DMS153 treated with DMSO at 0.1 percent for 48 hours (cell line): Measurements from ENCODE around the gene FRZB.

ENCODE experiments used
- DNase-seq: peaks from one replicate; lab custom pipeline; 2025; ENCODE audit not compliant: unreplicated experiment; lab: John Stamatoyannopoulos, UW

The FRZB gene

DNA sequence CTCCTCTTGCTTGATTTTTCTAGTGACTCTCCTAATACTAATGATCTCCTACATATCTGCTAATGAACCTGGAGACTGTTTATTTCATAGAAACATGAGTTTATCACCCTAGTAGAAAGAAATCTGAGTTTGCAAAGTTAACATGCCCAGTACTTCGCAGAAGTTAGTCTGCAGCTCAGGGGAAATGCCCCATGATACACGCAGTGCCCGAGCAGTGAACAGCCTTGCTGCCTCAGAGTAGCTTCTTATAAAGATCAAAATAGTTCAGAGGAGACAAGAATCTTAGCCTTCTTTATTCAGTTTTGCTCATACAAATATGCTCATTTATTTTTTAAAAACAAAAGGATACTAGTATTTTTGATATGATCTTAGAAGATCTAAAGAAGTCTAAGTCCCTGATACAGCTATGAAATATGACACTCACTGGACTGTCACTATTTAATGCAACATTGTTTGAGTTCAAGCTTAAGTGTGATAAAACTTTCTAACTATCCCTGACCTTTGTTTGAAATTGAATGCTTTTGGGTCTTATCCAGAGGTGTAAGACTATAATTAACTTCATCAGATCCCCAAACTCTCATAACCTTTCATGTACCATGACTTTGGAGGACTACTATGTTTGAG lies 20.5 kb downstream of the FRZB start:
- no peak for DNase-seq

GRCh38 chr2:182836451-182836850 lies 30.0 kb downstream of the FRZB start:
- DNase-seq: no peak

GRCh38 chr2:182834293-182834692 lies 32.1 kb downstream of the FRZB start:
- no peak for DNase-seq

DNA sequence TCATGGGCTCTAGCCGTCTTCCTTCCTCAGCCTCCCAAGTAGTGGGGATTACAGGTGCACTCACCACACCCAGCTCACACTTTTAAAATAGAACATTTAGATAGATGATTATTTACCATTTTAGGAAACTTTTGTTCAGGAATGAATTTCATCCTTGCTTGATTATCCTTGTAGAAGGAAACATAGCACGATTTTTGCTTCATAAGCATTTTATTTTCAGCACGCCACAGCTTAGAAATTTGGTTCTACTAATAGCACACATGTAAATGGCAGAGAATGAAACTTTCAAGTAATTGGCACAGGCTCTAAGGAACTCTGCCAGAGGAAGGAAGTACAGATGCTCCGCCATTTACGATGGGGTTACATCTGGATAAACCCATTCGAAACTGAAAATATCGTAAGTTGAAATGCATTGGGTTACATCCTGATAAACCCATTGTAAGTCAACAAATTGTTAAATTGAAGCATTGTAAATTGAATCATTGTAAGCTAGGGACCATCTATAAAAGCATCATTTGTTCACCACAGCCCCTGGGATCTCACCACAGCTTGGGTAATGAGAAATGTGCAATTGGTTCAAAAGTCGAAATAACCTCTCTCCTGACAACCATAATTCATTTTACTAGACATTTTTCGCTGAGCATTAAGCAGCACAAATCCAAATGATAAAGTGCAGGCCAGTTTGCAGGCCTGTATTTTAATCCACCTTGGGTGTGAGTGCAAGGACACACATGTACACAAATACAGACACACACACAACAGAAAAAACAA lies 33.2 kb downstream of the FRZB start:
- no peak for DNase-seq

- no peak for DNase-seq
Measured at GRCh38 chr2:182831921-182832320, 34.5 kb downstream of the FRZB start.

DNA sequence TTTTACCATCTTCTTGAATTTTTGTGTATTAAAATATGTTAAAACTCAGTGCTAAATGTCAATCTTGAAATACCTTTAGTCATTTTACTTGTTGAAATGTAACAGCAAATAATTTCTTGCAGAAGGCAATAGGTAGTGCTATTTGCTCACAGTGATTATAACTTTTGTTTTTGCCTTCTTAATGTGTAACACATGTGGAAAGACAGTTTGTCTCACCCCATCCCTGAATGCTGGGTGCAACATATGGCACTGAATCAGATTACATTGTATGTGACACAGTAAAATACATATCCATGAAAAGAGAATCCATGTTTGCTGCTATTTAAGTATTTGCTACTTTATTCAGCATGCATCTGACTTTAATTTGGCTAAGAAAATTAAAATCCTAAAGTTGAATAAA lies 35.3 kb downstream of the FRZB start:
- DNase-seq: no peak

- no peak for DNase-seq
Measured at GRCh38 chr2:182827182-182827879, 39.1 kb downstream of the FRZB start.

DNA sequence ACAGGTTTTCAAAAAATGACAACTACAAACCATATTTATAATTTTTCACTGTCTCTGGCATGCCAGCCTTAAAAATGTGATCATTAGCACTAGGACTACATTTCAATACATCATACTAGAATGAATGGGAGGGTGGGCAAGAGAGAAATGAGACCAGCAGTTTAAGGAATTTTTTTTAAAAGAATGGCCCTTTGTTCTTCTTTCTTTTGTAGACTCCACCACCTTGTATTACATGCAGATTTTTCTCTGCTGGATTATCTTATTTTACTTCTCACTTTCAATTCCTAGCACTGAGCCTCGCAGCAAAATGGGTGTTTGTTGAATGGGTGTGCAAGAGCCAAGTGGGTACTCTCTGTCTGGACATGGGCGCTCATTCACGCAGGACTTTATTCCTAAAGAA lies 39.9 kb downstream of the FRZB start:
- no peak for DNase-seq

- no peak for DNase-seq
Measured at GRCh38 chr2:182826064-182826463, 40.4 kb downstream of the FRZB start.

- DNase-seq: peak; percentile 47
Measured at GRCh38 chr2:182824767-182825158, 41.7 kb downstream of the FRZB start.

DNA sequence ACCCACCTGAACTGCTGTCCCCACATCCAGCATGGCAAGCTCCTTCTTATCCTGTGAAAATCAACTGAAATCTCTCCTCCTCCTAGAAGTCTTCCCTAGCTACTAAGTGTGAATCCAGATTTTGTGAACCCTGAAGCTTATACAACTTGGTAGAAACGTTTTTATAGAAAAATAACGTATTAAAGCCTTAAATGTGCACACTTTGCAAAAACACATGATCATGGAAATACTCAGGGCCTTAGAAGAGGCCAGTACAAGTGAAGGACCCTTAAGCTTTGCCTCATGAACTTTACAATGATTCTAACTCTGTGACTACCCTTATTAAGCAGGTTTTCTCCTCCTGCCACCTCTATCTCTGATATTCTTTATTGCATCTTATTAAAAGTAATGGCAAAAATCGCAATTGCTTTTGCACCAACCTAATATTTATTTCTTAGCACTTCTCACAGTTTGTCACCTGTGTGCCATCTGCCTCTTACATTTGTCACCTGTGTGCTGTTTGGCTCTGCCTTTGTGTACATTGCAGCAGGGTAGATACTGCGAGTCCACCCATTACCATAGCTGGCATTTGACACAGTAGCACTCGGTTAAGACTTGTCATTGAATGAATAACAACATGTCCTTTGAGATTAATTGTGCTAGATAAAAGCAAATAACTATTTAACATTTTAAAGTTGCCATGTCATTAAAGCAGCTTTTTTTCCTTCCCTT lies 42.2 kb downstream of the FRZB start:
- DNase-seq: peak; percentile 47

DNA sequence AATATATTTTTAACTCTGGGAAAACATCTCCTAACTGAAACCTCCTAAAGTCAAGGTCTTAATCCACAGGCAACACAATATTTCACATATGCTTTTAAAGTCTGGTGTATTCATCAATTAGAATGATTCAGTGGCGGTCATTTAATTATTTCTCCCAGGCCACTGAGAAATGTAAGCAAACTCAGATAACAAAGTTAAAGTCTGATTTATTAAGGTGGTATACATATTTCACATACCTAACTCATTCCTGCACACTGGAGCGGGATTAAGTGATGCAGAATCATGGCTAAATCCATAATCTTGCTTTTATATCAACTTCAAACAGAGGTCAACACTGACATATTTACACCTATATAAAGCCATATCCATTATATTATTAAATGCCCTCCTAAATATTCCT lies 43.7 kb downstream of the FRZB start:
- no peak for DNase-seq

DNA sequence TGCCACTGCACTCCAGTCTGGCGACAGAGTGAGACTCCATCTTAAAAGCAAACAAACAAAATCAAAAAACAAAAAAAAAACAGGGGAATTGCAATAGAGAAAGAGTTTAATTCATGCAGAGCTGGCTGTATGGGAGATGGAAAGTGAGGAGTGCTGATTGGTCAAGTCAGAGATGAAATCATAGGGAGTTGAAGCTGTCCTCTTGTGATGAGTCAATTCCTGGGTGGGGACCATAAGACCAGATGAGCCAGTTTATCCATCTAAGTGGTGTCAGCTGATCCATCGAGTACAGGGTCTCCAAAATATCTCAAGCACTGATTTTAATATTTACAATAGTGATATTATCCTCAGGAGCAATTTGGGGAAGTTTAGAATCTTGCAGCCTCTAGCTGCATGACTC lies 45.3 kb downstream of the FRZB start:
- no peak for DNase-seq

- no peak for DNase-seq
Measured at GRCh38 chr2:182819412-182819811, 47.0 kb downstream of the FRZB start.

DNA sequence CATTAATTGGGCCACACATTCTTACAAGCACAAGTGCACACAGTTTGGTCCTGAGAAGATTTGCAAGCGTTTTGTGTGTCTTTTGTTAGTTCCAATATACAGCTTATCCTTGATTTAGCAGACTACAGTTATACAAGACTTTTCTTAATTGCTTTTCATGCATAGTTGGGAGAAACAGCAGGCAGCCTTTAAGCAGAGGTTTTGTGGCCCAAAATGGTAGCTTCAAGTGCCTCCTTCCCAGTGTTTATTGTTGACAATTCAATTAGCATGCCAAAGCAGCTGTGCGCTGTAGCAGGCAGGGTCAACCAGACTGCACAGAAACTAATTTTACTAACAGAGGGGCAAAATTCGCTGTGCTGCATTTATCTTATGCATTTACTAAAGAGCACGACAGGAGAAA lies 47.5 kb downstream of the FRZB start:
- no peak for DNase-seq

DNA sequence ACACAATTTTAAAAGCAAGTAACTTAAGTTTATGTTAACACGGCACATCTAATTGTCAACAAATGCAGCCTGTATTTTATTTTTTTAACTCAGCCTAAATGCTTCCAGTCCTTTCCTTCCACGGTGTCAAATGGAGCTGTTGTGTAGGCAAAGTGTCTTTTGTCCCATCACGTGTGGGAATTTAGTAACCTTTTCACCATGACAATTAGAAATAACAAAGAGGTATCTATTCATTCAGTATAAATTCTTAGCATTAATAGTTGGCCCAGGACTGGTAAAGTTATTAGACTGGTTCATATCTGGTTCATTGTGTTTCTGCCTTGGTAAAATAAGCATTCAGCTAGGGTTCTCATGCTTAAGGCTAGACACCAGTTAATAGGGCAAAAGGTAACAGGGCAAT lies 47.9 kb downstream of the FRZB start:
- DNase-seq: no peak

GRCh38 chr2:182817558-182817957 lies 48.9 kb downstream of the FRZB start:
- DNase-seq: no peak

DNA sequence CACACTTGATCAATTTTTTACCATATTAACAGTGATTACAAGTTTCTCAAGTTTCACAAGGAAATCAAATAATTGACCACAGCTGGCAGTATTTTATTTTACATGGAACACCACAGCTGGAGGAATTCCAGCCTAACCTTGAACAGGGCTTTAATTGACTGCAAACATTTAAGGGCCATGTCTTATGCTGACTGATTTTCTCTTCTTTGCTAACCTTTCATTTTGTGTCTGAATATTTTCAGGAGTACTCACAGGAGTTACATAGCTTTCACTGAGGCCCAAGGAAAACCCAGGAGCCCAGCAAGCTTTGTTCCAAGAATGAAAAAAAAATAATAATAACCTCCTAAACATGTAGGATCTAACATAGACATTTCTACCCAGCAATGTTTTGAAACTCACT lies 49.6 kb downstream of the FRZB start:
- no peak for DNase-seq

GRCh38 chr2:182814804-182815203 lies 51.6 kb downstream of the FRZB start:
- no peak for DNase-seq

GRCh38 chr2:182814380-182814779 lies 52.1 kb downstream of the FRZB start:
- no peak for DNase-seq

- DNase-seq: no peak
Measured at GRCh38 chr2:182810087-182810486, 56.4 kb downstream of the FRZB start.

GRCh38 chr2:182807319-182807718 lies 59.1 kb downstream of the FRZB start:
- no peak for DNase-seq
